A673 (cell line): ENCODE measurements around the gene SNTG2.

Experiments
- EZH2 ChIP-seq: fragments of 200-600 bp; sonication (generic); IDR thresholded peaks from 2 replicates; pipeline ENCODE4 v1.6.1; 2017; ENCODE audit warnings: borderline replicate concordance, low read depth, mild to moderate bottlenecking, mixed read lengths, antibody characterized with exemption, low read length; ENCODE audit not compliant: poor library complexity, severe bottlenecking
- TF ChIP-seq, protein P1 (sequence below): fragments of 300-800, 200-600 bp; sonication (generic); conservative IDR thresholded peaks from 2 replicates; pipeline ENCODE4 v1.5.1; 2017; ENCODE audit warnings: low read depth, mild to moderate bottlenecking, antibody characterized with exemption, low read length, moderate library complexity, mixed read lengths

DNA sequence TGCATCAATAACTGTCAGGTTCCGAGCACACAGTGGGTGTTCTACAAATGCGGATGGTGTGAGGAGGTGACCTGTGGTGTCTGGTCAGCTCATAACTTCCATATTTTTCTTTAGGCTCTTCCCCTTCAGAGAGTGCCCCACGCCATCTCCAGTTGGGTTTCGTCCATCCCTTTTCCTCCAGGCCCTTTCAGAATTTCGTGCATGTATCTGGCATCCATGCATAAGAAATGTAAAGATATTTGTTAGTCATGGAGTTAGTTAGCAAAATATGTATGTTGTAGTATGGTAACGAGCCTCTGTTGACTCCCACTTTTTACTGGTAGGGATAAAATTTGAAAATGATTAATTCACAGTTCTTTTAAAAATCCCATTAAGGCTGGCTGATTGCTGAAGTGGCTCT is 67.2 kb downstream of the SNTG2 start:
- TF ChIP-seq, protein P1, sequence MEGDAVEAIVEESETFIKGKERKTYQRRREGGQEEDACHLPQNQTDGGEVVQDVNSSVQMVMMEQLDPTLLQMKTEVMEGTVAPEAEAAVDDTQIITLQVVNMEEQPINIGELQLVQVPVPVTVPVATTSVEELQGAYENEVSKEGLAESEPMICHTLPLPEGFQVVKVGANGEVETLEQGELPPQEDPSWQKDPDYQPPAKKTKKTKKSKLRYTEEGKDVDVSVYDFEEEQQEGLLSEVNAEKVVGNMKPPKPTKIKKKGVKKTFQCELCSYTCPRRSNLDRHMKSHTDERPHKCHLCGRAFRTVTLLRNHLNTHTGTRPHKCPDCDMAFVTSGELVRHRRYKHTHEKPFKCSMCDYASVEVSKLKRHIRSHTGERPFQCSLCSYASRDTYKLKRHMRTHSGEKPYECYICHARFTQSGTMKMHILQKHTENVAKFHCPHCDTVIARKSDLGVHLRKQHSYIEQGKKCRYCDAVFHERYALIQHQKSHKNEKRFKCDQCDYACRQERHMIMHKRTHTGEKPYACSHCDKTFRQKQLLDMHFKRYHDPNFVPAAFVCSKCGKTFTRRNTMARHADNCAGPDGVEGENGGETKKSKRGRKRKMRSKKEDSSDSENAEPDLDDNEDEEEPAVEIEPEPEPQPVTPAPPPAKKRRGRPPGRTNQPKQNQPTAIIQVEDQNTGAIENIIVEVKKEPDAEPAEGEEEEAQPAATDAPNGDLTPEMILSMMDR: no peak
- no peak for TF ChIP-seq EZH2
